HCT116 (cell line): ENCODE data around the gene MAPK6. TPM values are rescaled to one million over a fixed set of nuclear protein-coding genes. Genes with fewer than 3 reads are reported as not detected.

Source experiments
- ATAC-seq: fragments of 200-7000 bp; cut with Tn5 transposase; 2 replicates; pipeline ENCODE4 v1.9.1; 2020; ENCODE audit warnings: mild to moderate bottlenecking, moderate library complexity
- BruUV-seq: library from RNA; stranded (reverse); fragments of 400-500 nt; replicated peaks from 2 replicates; lab custom pipeline; 2021; lab: Mats Ljungman, UMichigan
- CTCF ChIA-PET: fragments of 300-600 bp; sonication (Branson Sonifier 250); formaldehyde crosslinking; loops from one replicate; lab custom pipeline; 2021; ENCODE audit warnings: antibody characterized with exemption; lab: Charles Lee
- POLR2A ChIA-PET: fragments of 300-600, 350-600 bp; sonication (Branson Sonifier 250); formaldehyde crosslinking; loops from one replicate; lab custom pipeline; 2021; ENCODE audit warnings: antibody characterized with exemption; lab: Charles Lee
- RAD21 ChIA-PET, 2 experiments: fragments of 300-600 bp; sonication (Branson Sonifier 250); formaldehyde crosslinking; loops; one replicate each; lab custom pipeline; 2023; ENCODE audit warnings: low total read pairs in 2 of 2; ENCODE audit not compliant: uncharacterized antibody in 2 of 2, unreplicated experiment in 2 of 2, low non-redundant PET in 1 of 2; lab: Charles Lee
- DNase-seq: peaks from one replicate; pipeline ENCODE4 v3.0.0-alpha.2; 2010; ENCODE audit warnings: low read depth, low spot score
- H2AFZ ChIP-seq: fragments of 200-600 bp; shearing (Covaris generic), sonication (generic); 2 replicates; pipeline ENCODE4 v1.6.1; 2017; ENCODE audit warnings: low read depth, mixed run types, mixed read lengths, antibody characterized with exemption, low read length; ENCODE audit not compliant: poor library complexity, severe bottlenecking
- H3K27ac ChIP-seq: 2 replicates; pipeline ENCODE4 v1.5.1; 2012; ENCODE audit warnings: low read depth, low read length
- H3K27me3 ChIP-seq: fragments of 200-600 bp; sonication (generic); 2 replicates; pipeline ENCODE4 v1.6.1; 2016; ENCODE audit warnings: mixed run types, low read length, mixed read lengths; ENCODE audit not compliant: insufficient read depth
- H3K36me3 ChIP-seq, 2 experiments: fragments of 200-500 bp in 1 of 2; fragments of 200-600 bp in 1 of 2; sonication (Bioruptor generic) in 1 of 2; sonication (generic) in 1 of 2; 2 replicates each; pipeline versions ENCODE4 v1.5.1 to v1.6.1; 2014 to 2016; ENCODE audit warnings: low read length in 2 of 2, inconsistent platforms in 1 of 2, mixed read lengths in 1 of 2, mixed run types in 1 of 2; ENCODE audit not compliant: insufficient read depth in 2 of 2, control insufficient read depth in 1 of 2
- H3K4me1 ChIP-seq, 2 experiments: fragments of 200-600 bp in 1 of 2; sonication (generic) in 1 of 2; 2 replicates each; pipeline versions ENCODE4 v1.5.1 to v1.6.1; 2012 to 2017; ENCODE audit warnings: low read length in 2 of 2, inconsistent platforms in 1 of 2, mild to moderate bottlenecking in 1 of 2, mixed read lengths in 1 of 2, mixed run types in 1 of 2, moderate library complexity in 1 of 2; ENCODE audit not compliant: insufficient read depth in 2 of 2, control insufficient read depth in 1 of 2
- H3K4me2 ChIP-seq: fragments of 200-600 bp; sonication (generic); 2 replicates; pipeline ENCODE4 v1.6.1; 2017; ENCODE audit warnings: mixed run types, low read length, mixed read lengths
- H3K4me3 ChIP-seq, 2 experiments: fragments of 200-600 bp in 1 of 2; sonication (generic) in 1 of 2; replicated peaks in 1 of 2; 2 replicates each; pipeline ENCODE4 v1.5.1; 2011 to 2016; ENCODE audit warnings: low read length in 2 of 2, control low read depth in 1 of 2, low read depth in 1 of 2, mild to moderate bottlenecking in 1 of 2, mixed read lengths in 1 of 2, mixed run types in 1 of 2
- H3K79me2 ChIP-seq: fragments of 200-600 bp; sonication (generic); 2 replicates; pipeline ENCODE4 v1.6.1; 2017; ENCODE audit warnings: mild to moderate bottlenecking, mixed run types, low read length, moderate library complexity, mixed read lengths; ENCODE audit not compliant: insufficient read depth
- H3K9ac ChIP-seq: fragments of 200-600 bp; sonication (generic); 2 replicates; pipeline ENCODE4 v1.6.1; 2016; ENCODE audit warnings: low read length, mixed read lengths
- H3K9me2 ChIP-seq: fragments of 200-600 bp; sonication (generic), shearing (Covaris generic); 2 replicates; pipeline ENCODE4 v1.6.1; 2017; ENCODE audit warnings: mixed run types, mild to moderate bottlenecking, moderate library complexity; ENCODE audit not compliant: insufficient read depth
- H3K9me3 ChIP-seq, 2 experiments: fragments of 200-500 bp in 1 of 2; fragments of 200-600 bp in 1 of 2; sonication (Bioruptor generic) in 1 of 2; sonication (generic) in 1 of 2; 2 replicates each; pipeline ENCODE4 v1.6.1; 2014 to 2017; ENCODE audit warnings: low read length in 2 of 2, mixed read lengths in 2 of 2, inconsistent platforms in 1 of 2, low read depth in 1 of 2, mild to moderate bottlenecking in 1 of 2, mixed run types in 1 of 2, moderate library complexity in 1 of 2; ENCODE audit not compliant: control insufficient read depth in 1 of 2, insufficient read depth in 1 of 2
- H4K20me1 ChIP-seq: fragments of 200-600 bp; sonication (generic), shearing (Covaris generic); 2 replicates; pipeline ENCODE4 v1.6.1; 2017; ENCODE audit warnings: mixed run types, mild to moderate bottlenecking, moderate library complexity; ENCODE audit not compliant: insufficient read depth
- ATF3 ChIP-seq: IDR thresholded peaks from 2 replicates; pipeline ENCODE4 v1.6.1; 2012
- CEBPB ChIP-seq: IDR thresholded peaks from 2 replicates; pipeline ENCODE4 v1.6.1; 2012; ENCODE audit warnings: low read depth
- EGR1 ChIP-seq: IDR thresholded peaks from 2 replicates; pipeline ENCODE4 v1.6.1; 2012; ENCODE audit warnings: low read depth
- ELF1 ChIP-seq: IDR thresholded peaks from 2 replicates; pipeline ENCODE4 v1.6.1; 2012; ENCODE audit warnings: low read depth, borderline replicate concordance
- EZH2 ChIP-seq: fragments of 200-600 bp; sonication (generic); IDR thresholded peaks from 2 replicates; pipeline ENCODE4 v1.6.1; 2017; ENCODE audit warnings: antibody characterized with exemption, mixed run types
- EZH2phosphoT487 ChIP-seq: fragments of 200-600 bp; IDR thresholded peaks from 2 replicates; pipeline ENCODE4 v1.6.1; 2018; ENCODE audit warnings: antibody characterized with exemption, borderline replicate concordance
- FOSL1 ChIP-seq: IDR thresholded peaks from 2 replicates; pipeline ENCODE4 v1.6.1; 2012; ENCODE audit warnings: low read depth
- MAX ChIP-seq: IDR thresholded peaks from 2 replicates; pipeline ENCODE4 v1.6.1; 2012
- POLR2A ChIP-seq: IDR thresholded peaks from 2 replicates; pipeline ENCODE4 v1.7.0; 2011; ENCODE audit warnings: borderline replicate concordance; ENCODE audit not compliant: insufficient read depth, insufficient read length; ENCODE audit errors: extremely low read depth
- SP1 ChIP-seq: IDR thresholded peaks from 2 replicates; pipeline ENCODE4 v1.6.1; 2012; ENCODE audit warnings: low read depth
- SRF ChIP-seq: IDR thresholded peaks from 2 replicates; pipeline ENCODE4 v1.6.1; 2012; ENCODE audit warnings: low read depth
- TCF7L2 ChIP-seq: IDR thresholded peaks from 2 replicates; pipeline ENCODE4 v1.7.0; 2011; ENCODE audit warnings: borderline replicate concordance, inconsistent platforms; ENCODE audit not compliant: insufficient read depth, insufficient read length; ENCODE audit errors: extremely low read depth
- YY1 ChIP-seq: IDR thresholded peaks from 2 replicates; pipeline ENCODE4 v1.6.1; 2011; ENCODE audit warnings: low read length, low read depth, moderate library complexity, mild to moderate bottlenecking; ENCODE audit not compliant: insufficient replicate concordance; ENCODE audit errors: extremely low read depth
- ZNF274 ChIP-seq: fragments of 200-500 bp; sonication (Bioruptor generic); IDR thresholded peaks from 2 replicates; pipeline ENCODE4 v1.6.1; 2014; ENCODE audit warnings: mild to moderate bottlenecking, low read depth, low read length, inconsistent platforms
- intact Hi-C: fragments of 100-400 bp; cut with micrococcal nuclease; formaldehyde crosslinking; loops from 2 replicates; pipeline ENCODE4 v1.10.0; 2022
- total RNA-seq: library from RNA; stranded (reverse); gene quantifications from one replicate; pipeline ENCODE4 v1.2.1, GENCODE V29; 2021; ENCODE audit not compliant: unreplicated experiment
- TF ChIP-seq, protein P1 (sequence below): IDR thresholded peaks from 2 replicates; pipeline ENCODE4 v1.6.1; 2011; ENCODE audit warnings: mild to moderate bottlenecking, low read length, moderate library complexity; ENCODE audit not compliant: insufficient replicate concordance; ENCODE audit errors: extremely low read depth

Gene MAPK6
- total RNA-seq, 1 experiment from 2014 or later, result 57.4 TPM

GRCh38 chr15:52011711-52012144 is 7.3 kb upstream of the MAPK6 start (continued):
- TF ChIP-seq, protein P1, sequence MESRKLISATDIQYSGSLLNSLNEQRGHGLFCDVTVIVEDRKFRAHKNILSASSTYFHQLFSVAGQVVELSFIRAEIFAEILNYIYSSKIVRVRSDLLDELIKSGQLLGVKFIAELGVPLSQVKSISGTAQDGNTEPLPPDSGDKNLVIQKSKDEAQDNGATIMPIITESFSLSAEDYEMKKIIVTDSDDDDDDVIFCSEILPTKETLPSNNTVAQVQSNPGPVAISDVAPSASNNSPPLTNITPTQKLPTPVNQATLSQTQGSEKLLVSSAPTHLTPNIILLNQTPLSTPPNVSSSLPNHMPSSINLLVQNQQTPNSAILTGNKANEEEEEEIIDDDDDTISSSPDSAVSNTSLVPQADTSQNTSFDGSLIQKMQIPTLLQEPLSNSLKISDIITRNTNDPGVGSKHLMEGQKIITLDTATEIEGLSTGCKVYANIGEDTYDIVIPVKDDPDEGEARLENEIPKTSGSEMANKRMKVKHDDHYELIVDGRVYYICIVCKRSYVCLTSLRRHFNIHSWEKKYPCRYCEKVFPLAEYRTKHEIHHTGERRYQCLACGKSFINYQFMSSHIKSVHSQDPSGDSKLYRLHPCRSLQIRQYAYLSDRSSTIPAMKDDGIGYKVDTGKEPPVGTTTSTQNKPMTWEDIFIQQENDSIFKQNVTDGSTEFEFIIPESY, result no peak

- Histone ChIP-seq H3K4me1 (peaks cover 13 to 24% of the 10 kb centered on the region in 2 experiments; a peak in 3 of 4 replicates), H3K9me2 (no peaks in the 10 kb centered on the region), H3K36me3 (no peaks in the 10 kb centered on the region), H3K79me2 (no peaks in the 10 kb centered on the region), H3K27ac (no peak overlapping the region), H2AFZ (peak overlapping the region; percentile 90), H3K4me3 (no peak overlapping the region), H3K9ac (no peak overlapping the region), H4K20me1 (no peaks in the 10 kb centered on the region), H3K9me3 (no peaks in the 10 kb centered on the region), H3K27me3 (no peaks in the 10 kb centered on the region), H3K4me2 (no peak overlapping the region)
- no TSS peak for BruUV-seq
- ChIA-PET POLR2A (no interaction called here), RAD21 (no interaction called here), CTCF (no interaction called here)
- intact Hi-C loops, result no loop called here
- ATAC-seq (no peak), DNase-seq (no peak)
- TF ChIP-seq, protein P1, result no peak
- no peak for TF ChIP-seq MAX
- TF ChIP-seq EZH2, result no peak
- no peak for TF ChIP-seq SRF
- TF ChIP-seq YY1, result no peak
- TF ChIP-seq CEBPB, result no peak
- TF ChIP-seq ELF1, result no peak
- TF ChIP-seq POLR2A, result no peak
- no peak for TF ChIP-seq EZH2phosphoT487
- TF ChIP-seq EGR1, result no peak
- no peak for TF ChIP-seq TCF7L2
- no peak for TF ChIP-seq FOSL1
- no peak for TF ChIP-seq ZNF274
- no peak for TF ChIP-seq SP1
- no peak for TF ChIP-seq ATF3
These were observed 6.8 kb upstream of the MAPK6 start for GRCh38 chr15:52012210-52012609.
